ENCODE results near the gene EFS. TPM values are rescaled to one million over a fixed set of nuclear protein-coding genes. Genes with fewer than 3 reads are reported as not detected.

EFS gene
- polyA plus RNA-seq, 3 donors from 2014 or later: not detected

DNA sequence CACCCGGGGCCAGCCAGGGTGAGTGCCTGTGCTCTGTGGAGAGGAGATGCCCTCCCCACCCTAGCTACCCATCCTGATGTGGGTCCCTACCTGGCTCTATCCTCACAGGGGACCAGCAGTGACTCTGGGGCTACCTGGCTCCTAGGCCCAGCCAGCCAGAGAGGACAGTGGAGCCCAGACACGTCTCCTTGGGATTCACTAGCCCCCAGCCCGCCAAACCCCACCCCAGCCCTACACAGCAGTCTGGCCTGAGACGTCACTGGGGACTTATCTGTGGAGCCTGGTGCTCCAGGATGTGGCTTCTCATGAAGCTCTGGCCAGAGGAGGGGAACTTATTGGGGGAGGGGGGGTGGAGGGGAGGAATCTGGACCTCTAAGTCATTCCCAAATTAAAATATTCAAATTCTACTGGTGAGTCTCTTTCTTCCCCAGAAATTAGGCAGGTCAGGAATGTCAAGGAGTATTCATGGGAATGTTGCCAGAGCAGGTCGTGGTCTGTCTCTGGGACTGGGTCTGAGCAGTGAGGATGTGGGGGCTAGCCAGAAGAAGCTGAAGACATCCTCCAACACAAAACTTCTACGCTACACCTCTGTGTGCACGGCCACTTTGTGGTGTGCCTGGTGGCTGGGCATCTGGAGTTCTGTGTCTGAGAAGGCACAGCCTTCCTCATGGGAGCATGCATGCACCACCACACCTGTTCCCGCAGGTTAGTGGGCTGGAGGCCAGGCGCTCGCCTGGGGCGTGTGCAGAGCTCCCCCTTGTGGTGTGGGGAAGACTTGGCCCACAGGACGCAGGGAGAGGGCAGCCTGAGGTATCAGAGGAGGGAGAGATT lies 14.6 kb upstream of the EFS start:
- no peak overlapping the region for H3K27ac Mint-ChIP-seq

DNA sequence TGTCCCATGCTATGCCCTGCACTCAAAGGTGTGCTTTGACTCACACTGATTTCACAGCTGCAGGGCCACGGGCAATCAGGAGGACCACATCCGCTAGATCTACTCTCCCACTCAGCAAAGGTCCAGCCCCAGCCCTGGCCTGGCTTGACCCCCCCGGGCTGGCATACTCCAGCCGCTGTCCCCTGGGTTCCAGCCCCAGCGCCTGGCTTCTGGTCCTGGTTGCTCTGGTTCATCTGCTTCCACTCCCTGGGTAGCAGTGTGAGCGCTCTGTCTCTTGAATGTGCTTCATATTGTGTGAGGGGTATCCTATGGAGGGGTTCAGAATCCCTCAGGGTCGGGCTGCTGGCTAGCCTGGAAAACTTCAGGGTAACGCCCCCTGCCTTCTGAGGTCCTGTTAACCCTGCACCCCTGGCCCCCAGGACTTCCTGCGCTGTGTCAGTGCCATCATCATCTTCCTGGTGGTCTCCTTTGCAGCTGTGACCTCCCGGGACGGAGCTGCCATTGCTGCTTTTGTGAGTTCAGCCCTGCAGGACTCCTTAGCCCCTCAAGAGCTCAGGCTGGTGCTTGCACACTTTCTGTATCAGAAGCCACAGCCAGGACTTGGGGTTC lies 13.7 kb upstream of the EFS start:
- Mint-ChIP-seq H3K27ac (no peak overlapping the region), H3K9me3 (no peaks in the 10 kb centered on the region), H3K4me3 (no peak overlapping the region), H3K36me3 (no peaks in the 10 kb centered on the region), H3K4me1 (no peaks in the 10 kb centered on the region), H3K27me3 (ENCODE audit: low read depth in 3 of 3) (peaks cover 1 to 13% (median 2%) of the 10 kb centered on the region in 3 donors)
- no peak for DNase-seq

More for the DNA sequence above, 14.6 kb upstream of the EFS start:
- peak; percentile 29 to 51 (median 44) for DNase-seq
- Mint-ChIP-seq H3K36me3 (no peaks in the 10 kb centered on the region), H3K9me3 (no peaks in the 10 kb centered on the region), H3K4me1 (no peaks in the 10 kb centered on the region), H3K4me3 (no peak overlapping the region), H3K27me3 (ENCODE audit: low read depth in 3 of 3) (peaks cover 2 to 13% (median 4%) of the 10 kb centered on the region in 3 donors)

DNA sequence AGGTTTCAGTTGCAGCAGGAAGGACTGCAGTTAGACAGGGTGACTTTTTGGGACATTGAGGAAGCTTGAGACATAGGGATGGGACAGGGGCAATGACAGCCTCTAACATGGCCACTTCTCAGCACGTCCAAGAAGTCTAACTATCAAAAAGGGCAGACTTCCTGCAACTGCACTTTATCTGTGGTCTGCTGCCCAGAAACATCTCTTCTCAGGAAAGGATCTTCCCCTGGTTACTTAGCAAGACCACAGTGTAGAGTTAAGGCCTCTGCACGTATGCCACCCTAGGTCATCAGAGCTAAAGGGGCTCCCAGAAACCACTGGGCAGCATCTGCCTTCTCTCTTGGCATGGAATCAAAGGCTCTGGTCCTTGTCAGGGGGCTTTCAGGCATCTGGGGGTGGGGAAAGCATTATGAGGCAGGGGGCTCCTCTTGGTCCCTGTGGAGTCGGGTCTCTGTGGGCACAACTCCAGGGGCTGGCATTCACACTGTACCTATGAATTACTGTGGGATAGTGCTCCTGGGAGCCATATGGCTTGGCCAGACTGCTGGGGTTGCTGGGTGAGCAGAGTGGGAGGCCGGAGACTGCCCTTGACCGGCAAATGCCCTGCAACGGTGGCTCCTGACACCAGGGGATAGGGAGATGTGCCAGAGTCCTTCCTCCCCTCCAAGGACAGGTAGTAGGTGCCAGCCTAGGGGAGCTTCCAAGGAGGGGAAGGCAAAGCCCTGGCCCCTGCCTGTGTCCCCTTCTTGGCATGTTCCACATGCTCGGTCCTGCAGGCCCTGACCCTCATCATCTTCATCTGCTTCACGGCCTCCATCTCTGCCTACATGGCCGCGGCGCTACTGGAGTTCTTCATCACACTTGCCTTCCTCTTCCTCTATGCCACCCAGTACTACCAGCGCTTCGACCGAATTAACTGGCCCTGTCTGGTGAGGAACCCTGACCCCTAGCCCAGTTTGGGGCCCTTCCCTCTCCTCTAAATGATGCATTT lies 12.9 kb upstream of the EFS start:
- Mint-ChIP-seq H3K27me3 (ENCODE audit: low read depth in 3 of 3) (peaks cover 1 to 11% (median 2%) of the 10 kb centered on the region in 3 donors), H3K4me3 (no peak overlapping the region), H3K9me3 (no peaks in the 10 kb centered on the region), H3K36me3 (no peaks in the 10 kb centered on the region), H3K27ac (no peak overlapping the region), H3K4me1 (no peaks in the 10 kb centered on the region)
- no peak for DNase-seq

DNA sequence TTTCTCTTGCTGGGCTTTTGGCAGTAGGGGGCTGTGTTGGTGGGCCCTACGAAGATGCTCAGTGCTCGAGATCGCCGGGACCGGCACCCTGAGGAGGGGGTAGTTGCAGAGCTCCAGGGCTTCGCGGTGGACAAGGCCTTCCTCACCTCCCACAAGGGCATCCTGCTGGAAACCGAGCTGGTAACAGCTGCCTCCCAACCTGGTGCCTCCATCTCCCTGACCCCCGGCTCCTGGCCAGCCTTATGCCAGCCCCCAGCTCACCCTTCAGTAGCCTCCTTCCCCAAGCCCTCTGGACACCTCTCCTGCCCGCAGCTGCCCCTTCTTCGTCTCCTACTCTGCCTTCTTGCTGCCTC lies 12.2 kb upstream of the EFS start:
- no peak overlapping the region for H3K4me3 Mint-ChIP-seq
- H3K27me3 Mint-ChIP-seq (ENCODE audit: low read depth in 3 of 3): peaks cover 1 to 7% (median 2%) of the 10 kb centered on the region in 3 donors
- no peaks in the 10 kb centered on the region for H3K9me3 Mint-ChIP-seq
- no peak for DNase-seq
- no peaks in the 10 kb centered on the region for H3K4me1 Mint-ChIP-seq
- no peak overlapping the region for H3K27ac Mint-ChIP-seq
- no peaks in the 10 kb centered on the region for H3K36me3 Mint-ChIP-seq

DNA sequence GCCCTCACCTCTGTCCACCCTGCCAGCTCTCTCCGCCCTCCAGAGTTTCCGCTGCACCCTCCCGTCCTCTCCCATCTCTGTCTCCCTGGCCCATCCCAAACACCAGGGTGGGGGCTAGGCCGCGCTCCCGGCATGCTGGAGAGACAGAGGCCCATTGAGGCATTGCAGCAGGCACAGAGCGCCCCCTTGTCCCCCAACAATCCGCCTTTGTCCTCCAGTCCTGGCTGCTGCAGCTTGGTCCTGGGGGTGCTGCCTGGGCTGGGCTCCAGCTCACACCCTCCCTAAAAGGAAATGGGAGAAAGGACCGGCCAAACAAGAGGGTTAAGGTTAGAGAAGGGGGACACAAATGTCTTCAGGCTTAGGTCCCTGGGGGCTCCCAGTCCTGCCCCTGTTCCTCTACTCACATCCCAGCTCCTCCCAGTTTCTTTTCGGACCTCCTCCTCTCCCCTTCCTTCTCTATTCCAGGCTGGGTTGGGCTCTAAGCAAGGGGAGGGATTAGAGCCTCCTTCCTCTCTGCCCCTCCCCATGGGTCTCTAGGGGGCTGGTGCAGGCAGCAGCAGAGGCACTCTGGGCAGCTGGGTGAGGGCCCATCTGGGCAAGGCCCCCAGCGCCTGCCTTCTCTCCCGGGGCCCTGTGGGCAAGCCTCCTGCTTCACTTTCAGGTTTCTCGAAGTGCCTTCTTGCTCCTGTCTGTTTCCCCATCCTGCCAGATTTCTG lies 11.7 kb upstream of the EFS start, which contains the start of gene CMTM5:
Gene CMTM5, plus strand, starts transcription at position 565 of the 716 bp plus-strand sequence. CDS start 206 bp downstream, outside the sequence.
- H3K36me3 Mint-ChIP-seq: no peaks in the 10 kb centered on the region
- H3K4me3 Mint-ChIP-seq: no peak within 1 kb of the TSS
- H3K27ac Mint-ChIP-seq: no peak within 1 kb of the TSS
- H3K27me3 Mint-ChIP-seq (ENCODE audit: low read depth in 3 of 3): peaks cover 0 to 8% (median 1%) of the 10 kb centered on the region in 3 donors
- DNase-seq: no peak
- no peaks in the 10 kb centered on the region for H3K4me1 Mint-ChIP-seq
- no peaks in the 10 kb centered on the region for H3K9me3 Mint-ChIP-seq

DNA sequence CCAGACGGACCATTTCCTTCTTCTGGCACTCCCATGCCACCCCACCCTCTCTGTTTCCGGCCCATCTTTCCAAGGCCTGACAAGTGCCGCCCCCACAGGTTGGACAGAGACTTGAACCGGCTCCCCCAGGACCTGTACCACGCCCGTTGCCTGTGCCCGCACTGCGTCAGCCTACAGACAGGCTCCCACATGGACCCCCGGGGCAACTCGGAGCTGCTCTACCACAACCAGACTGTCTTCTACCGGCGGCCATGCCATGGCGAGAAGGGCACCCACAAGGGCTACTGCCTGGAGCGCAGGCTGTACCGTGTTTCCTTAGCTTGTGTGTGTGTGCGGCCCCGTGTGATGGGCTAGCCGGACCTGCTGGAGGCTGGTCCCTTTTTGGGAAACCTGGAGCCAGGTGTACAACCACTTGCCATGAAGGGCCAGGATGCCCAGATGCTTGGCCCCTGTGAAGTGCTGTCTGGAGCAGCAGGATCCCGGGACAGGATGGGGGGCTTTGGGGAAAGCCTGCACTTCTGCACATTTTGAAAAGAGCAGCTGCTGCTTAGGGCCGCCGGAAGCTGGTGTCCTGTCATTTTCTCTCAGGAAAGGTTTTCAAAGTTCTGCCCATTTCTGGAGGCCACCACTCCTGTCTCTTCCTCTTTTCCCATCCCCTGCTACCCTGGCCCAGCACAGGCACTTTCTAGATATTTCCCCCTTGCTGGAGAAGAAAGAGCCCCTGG lies 10.7 kb upstream of the EFS start:
- Mint-ChIP-seq H3K36me3 (no peaks in the 10 kb centered on the region), H3K4me3 (no peak overlapping the region), H3K27ac (no peak overlapping the region), H3K4me1 (no peaks in the 10 kb centered on the region), H3K27me3 (ENCODE audit: low read depth in 3 of 3) (peaks cover 0 to 5% (median 2%) of the 10 kb centered on the region in 3 donors), H3K9me3 (no peaks in the 10 kb centered on the region)
- no peak for DNase-seq

DNA sequence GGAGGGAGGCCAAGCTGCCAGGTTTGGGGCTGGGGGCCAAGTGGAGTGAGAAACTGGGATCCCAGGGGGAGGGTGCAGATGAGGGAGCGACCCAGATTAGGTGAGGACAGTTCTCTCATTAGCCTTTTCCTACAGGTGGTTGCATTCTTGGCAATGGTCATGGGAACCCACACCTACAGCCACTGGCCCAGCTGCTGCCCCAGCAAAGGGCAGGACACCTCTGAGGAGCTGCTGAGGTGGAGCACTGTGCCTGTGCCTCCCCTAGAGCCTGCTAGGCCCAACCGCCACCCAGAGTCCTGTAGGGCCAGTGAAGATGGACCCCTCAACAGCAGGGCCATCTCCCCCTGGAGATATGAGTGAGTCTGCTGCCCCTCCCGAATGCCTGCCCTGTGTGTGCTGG lies 8.1 kb upstream of the EFS start:
- no peak overlapping the region for H3K4me3 Mint-ChIP-seq
- no peaks in the 10 kb centered on the region for H3K9me3 Mint-ChIP-seq
- no peak for DNase-seq
- H3K4me1 Mint-ChIP-seq: no peaks in the 10 kb centered on the region
- H3K27ac Mint-ChIP-seq: no peak overlapping the region
- H3K27me3 Mint-ChIP-seq (ENCODE audit: low read depth in 3 of 3): peaks cover 0 to 2% (median 2%) of the 10 kb centered on the region in 3 donors
- no peaks in the 10 kb centered on the region for H3K36me3 Mint-ChIP-seq

DNA sequence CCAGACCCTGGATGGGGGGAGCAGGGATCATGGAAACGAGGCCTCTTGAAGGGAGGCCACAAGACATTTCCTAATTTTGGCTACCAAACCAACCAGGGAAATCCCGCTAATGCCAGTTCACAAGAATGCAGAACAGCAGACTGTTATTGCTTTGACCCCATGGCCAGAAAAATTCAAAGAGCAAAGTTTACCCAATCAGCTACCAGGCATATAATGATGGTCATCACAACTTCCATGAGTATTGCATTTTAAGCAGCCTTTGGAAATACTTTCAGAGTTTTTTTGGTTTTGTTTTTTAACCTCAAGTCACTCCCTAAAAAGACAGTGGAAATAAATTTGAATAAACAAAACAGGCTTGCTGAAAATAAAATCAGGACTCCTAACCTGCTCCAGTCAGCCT lies 7.5 kb upstream of the EFS start, which contains the start of gene IL25:
Gene IL25, plus strand, starts transcription at position 301 of the 400 bp plus-strand sequence.
- H3K27ac Mint-ChIP-seq: no peak within 1 kb of the TSS
- H3K9me3 Mint-ChIP-seq: no peaks in the 10 kb centered on the region
- H3K4me3 Mint-ChIP-seq: no peak within 1 kb of the TSS
- no peak for DNase-seq
- H3K36me3 Mint-ChIP-seq: no peaks in the 10 kb centered on the region
- no peaks in the 10 kb centered on the region for H3K4me1 Mint-ChIP-seq
- H3K27me3 Mint-ChIP-seq (ENCODE audit: low read depth in 3 of 3): peaks cover 0 to 2% (median 2%) of the 10 kb centered on the region in 3 donors

DNA sequence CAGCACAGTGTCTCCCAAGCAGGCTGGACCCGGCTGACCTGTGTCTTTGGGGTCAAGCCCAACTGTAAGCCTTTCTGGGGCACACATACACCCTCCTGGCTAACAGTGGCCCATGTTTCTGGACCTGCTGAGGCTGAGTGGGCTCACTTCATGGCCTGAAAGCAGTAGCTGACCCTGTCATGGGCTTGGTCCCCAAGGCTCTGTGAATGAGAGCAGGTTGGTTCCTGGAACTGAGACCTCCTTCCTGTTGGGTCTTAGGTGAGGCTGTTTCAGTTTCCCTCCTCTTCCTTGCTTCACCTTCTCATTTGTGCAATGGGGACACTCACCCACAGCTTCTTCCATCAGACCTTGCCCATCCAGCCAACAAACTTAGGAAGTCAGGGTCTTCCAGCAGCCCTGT lies 6.9 kb upstream of the EFS start:
- H3K4me3 Mint-ChIP-seq: no peak overlapping the region
- H3K4me1 Mint-ChIP-seq: no peaks in the 10 kb centered on the region
- H3K9me3 Mint-ChIP-seq: no peaks in the 10 kb centered on the region
- no peak overlapping the region for H3K27ac Mint-ChIP-seq
- H3K27me3 Mint-ChIP-seq (ENCODE audit: low read depth in 3 of 3): peaks cover 2 to 4% (median 3%) of the 10 kb centered on the region in 3 donors
- H3K36me3 Mint-ChIP-seq: no peaks in the 10 kb centered on the region
- DNase-seq: no peak

DNA sequence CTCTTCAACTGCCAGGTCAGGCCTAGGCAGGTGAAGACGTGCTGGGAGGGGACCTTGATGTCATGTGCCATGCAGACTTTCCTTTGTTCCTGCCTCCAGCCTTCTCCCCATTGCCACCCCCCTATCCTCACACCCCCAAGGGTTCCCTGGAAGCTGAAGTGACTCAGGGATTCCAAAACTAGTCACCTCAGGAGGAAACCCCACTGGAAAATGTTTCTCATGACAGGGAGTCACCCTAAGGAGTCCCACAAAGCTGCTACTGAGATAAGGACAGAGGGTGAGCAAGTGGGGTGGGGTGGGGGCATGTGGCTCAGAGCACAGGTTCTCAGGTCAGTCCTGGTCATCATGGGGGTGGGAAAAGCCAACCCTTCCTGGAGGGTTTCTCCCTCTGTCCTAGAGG lies 5.2 kb upstream of the EFS start:
- no peak overlapping the region for H3K27ac Mint-ChIP-seq
- no peaks in the 10 kb centered on the region for H3K36me3 Mint-ChIP-seq
- no peaks in the 10 kb centered on the region for H3K4me1 Mint-ChIP-seq
- DNase-seq: no peak
- no peaks in the 10 kb centered on the region for H3K9me3 Mint-ChIP-seq
- no peak overlapping the region for H3K4me3 Mint-ChIP-seq
- H3K27me3 Mint-ChIP-seq (ENCODE audit: low read depth in 3 of 3): peaks cover 2 to 4% (median 3%) of the 10 kb centered on the region in 3 donors

DNA sequence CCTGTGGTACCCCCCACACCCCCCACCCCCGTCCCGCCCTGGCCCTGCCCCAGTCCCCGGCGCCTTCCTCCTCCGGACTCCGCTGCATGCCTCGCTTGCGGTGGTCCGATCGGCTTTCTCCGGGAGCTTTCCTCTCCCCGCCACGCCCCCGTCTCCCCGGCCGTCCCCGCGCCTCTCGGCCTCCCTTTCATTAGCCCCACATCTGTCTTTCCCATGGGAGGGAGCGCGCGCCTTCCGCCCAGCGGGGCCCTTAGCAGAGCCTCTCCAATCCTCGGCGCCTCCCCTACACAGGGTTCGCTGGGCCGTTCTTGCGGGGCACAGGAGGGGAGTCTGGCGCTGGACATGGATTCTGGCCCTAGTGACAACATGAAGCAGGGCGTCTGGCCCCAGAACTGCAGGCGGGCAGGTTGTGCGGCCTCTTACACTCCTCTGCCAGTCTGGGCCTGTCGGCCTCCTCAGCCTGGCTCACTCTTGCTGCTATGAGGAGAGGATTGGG lies 1.5 kb upstream of the EFS start:
- H3K27ac Mint-ChIP-seq: no peak overlapping the region
- no peaks in the 10 kb centered on the region for H3K4me1 Mint-ChIP-seq
- DNase-seq: no peak
- H3K4me3 Mint-ChIP-seq: no peak overlapping the region
- peaks cover 4 to 7% (median 7%) of the 10 kb centered on the region in 3 donors for H3K27me3 Mint-ChIP-seq (ENCODE audit: low read depth in 3 of 3)
- no peaks in the 10 kb centered on the region for H3K9me3 Mint-ChIP-seq
- H3K36me3 Mint-ChIP-seq: no peaks in the 10 kb centered on the region

DNA sequence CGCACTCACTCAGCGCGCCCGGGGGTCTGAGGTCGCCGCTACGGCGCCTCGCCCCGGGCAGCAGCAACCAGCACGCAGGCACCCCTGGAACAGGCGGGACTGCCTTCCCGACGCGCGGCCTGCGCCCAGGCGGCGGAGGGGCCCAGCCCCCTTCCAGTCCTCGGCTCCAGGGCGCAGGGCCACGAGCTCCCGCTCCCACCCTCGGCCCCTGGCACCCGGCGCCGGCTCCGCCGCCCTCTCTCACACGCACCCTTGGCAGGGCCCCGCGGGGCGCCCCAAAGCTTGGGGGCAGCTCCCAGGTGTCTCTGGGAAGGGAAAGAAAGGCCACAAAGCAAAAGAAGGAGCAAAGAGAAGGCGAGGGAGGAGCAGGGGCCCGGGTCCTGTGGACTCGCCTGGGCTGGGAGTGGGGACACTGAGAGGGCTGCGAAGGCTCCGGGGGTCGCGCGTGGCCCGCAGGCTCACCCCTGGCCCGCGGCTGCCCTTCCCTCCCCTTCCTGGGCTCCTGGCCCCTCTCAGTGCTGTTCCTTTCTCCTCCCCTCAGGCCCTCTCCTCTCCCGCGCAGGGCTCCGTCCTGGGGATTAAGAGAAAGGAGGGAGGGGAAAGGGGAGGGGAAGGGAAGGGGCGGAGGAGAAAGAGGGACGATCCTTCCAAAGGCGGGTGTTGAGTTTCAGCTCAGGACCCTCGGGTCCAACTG lies 907 bp upstream of the EFS start:
- no peak overlapping the region for H3K4me3 Mint-ChIP-seq
- no peak for DNase-seq
- peaks cover 4 to 7% (median 6%) of the 10 kb centered on the region in 3 donors for H3K27me3 Mint-ChIP-seq (ENCODE audit: low read depth in 3 of 3)

More for the DNA sequence above, 907 bp upstream of the EFS start:
- H3K27ac Mint-ChIP-seq: no peak overlapping the region
- no peaks in the 10 kb centered on the region for H3K36me3 Mint-ChIP-seq
- H3K4me1 Mint-ChIP-seq: no peaks in the 10 kb centered on the region
- no peaks in the 10 kb centered on the region for H3K9me3 Mint-ChIP-seq

Measured in immature natural killer cell (primary cell).